ENCODE data around the gene CARMIL1.
A peak's percentile ranks its signal among the peaks of the same experiment; 100 is the strongest.

The CARMIL1 gene

DNA sequence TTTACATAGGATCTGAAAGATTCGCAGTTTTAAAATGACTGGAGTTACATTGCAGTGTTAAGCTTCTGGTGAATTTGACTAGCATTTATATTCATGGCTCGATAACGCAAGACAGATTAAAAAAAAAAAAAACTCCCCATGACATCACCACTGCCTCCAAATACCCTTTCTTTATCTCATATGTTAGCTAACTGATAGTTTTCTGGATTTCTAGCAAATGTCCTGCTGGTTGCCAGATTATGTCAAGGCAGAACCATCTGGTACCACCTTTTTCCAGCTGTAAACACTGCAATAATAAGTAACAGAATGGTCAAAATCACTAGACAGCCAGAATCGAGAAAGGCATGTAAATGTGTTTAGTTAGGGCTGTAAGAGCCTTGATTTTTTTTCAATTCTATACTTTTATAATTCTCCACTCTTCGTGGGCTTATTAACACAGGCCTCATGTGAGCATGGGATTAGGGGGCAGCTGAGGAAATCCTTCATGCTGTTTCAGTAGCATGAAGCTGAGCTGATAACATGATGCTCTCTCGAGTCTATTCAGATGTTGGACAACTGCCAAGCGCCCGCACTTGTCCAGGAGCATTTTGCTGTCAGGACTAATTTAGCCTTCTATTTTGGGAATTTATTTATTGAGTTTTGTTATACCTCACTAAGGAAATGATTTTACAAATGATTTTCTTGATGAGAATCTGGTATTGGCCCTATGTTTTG lies 206.8 kb downstream of the CARMIL1 start:
- peak; percentile 91 for DNase-seq

DNA sequence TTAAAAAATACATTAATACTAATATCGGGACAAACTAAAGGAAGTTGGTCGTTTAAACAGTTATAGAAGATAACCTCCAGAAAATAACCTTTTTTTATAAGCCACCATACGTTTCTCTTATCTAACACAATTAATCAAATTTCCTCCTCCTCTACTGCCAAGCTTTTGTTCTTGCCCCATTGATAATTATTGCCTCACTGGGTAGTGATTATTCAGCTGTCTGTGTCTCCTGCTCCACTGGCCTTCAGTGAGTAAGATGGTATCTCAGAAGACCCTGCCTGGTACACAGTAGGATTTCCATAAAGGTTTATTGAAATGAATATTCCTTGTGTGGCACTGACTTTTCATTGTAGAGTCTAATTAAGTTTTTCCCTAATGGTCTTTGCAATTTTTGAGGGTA lies 207.4 kb downstream of the CARMIL1 start:
- DNase-seq, result no peak

DNA sequence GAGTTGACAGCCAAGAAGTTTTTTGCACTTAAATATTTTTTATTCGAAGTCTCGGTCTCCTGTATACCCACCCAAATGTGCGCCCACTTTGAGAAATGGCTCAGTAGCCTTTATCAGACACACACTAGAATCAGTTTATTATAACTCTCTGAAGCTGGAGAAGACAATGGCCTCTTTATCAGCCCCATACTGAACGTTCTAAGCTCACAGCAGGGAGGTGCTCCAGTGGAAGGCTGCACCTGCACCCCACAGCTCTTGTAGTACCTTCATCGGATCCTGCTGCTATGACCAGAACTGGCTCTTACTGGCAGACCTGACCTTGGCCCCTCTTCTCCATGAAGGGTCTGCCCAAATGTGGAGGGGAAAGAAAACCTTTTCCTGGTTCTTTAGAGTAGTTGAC lies 207.8 kb downstream of the CARMIL1 start:
- DNase-seq, result no peak

DNA sequence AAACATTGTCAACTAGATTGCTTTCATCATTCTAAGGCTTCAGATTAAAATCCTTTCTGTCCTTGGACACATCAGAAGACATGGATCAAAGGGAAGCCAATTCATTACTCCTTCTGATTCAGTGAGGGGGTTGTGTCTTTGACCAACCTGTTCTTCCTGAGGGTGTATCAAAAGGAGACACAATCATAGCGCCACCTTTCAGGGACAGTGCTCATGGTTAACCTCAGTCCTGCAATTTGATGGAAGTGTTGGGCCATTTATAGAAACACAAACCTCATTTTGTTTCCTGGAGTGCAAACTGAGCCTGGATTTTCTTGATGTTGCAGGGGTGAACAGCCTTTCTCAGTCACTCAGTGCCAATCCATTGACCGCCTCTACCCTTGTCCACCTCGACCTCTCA lies 209.0 kb downstream of the CARMIL1 start:
- DNase-seq, result no peak

DNA sequence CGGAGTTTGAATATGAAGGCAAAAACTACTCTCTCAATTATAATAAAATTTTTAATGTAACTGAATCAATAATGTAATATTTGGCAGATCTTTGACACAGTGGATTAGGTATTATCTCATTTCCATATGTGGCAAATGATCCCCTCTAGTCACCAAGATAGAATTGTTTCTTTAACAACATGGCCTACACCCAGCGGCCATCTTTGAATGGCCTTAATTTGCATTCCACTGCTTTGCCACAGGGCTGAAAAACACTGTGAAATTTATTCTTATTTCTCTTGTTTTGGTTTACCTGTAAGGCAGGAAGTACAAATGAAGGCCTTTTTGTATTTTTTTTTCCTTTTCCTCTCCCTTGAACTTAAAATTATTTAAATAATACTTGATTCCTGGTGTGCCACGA lies 210.2 kb downstream of the CARMIL1 start:
- no peak for DNase-seq

DNA sequence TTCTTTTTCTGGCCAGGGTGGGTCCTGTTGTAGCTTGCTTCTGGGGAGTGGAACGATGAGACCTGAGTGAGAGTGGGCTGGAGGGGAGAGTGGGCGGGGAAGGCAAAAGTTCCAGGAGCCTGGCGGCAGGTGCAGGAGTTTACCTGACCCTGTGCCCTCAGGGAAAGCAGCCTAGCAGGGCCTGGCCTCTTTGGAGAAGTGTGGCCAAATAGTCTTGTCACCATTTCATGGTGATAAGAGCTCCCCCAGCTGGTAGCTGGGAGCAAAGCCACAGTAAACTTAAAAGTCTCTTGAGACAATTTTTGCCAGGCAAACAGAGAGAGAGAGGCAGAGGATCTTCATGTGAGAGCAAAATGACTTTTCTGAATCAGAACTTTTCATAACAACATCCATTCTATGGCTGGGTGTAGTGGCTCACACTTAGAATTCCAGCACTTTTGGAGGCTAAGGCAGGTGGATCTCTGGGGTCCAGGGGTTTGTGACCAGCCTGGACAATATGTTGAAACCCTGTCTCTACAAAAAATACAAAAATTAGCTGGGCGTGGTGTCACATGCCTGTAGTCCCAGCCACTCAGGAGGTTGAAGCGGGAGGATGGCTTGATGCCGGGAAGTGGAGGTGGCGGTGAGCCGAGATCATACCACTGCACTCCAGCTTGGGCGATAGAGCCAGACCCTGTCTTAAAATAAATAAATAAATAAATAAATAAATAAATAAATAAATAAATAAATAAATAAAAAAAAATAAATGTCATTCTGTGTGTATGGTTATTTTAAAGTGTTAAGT lies 211.0 kb downstream of the CARMIL1 start:
- peak; percentile 91 for DNase-seq

DNA sequence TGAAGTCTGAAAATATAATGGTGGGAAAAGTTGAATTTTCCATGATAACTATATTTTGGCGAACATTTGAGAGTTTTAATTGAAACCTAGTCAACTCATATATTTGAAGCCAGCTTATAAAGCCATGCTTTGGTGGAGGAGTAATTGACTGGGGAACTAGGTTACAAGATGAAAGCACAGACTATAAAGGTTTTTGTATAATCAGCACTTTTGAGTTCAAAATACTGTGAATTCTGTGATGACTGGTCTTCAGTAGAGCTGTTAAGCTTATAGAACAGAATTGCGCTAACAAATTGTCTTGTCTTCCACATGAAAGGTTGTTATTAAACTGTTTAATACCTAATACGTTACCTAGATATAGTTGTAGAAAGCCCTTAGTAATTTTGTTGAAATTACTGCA lies 213.8 kb downstream of the CARMIL1 start:
- no peak for DNase-seq

DNA sequence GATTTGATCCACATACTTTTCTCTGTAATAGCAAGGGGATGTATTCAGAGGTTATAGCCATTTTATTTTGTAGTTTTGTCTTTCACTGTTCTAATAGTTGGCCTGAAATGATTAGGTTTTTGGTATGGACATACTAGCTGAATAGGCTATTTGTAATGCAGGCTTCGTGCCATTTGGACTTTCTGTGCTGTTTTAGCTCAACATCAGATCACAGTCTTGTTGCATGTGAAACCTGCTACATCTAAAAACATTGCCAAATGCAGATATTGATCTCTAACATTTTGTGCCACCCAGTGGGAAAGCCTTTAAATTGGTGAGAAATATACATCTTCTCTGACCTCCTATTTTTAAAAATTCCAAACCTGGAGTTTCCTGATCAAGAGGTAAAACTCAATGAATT lies 215.3 kb downstream of the CARMIL1 start:
- DNase-seq, result no peak

DNA sequence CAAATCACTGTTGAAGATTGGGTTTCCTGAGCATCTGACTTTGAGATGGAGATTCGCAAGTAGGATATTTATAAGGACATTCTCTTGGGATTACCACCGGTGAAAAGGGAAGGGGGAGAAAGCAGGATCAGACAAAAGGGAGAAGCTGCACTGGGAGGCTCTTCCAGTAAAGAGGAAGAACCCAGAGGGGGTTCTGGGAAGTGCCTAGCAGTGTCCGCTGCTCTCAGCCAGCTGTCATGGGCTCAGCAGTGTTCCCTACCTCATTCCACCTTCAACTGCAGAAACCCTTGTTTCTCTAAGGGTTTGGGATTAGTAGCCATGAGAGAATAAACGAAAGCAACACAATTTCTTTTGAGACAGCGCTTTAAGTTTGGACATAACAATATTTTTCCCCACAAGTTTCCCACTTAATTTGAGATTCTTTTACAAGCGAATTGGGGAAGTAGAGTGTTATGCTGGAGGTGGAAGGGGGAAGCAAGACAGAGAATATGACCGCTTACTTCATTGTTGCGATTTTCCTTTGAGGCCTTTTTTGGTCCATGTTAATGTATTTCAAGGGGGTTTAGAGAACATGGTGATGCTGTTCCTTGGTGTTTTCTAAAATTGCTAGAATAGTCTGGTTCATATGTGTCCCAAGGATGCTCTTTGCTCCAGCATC lies 218.3 kb downstream of the CARMIL1 start:
- DNase-seq, result no peak

DNA sequence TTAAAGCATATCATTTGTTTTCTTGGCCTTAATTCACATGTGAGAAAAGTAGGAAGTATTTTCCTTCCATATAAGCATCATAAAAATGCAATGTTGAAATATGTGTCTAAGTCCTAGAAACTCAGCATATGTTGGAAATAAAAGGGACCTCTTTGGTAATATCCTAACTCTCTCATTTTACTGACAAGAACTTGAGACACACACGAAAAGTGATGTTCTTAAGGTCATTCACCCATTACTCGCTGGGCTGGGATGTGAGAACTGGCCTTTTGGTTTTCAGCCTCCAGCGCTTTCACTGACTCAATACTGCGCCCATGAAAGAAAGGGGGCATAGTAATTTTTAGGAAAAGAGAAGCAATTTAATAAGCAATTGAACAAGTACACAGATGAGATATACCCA lies 219.3 kb downstream of the CARMIL1 start:
- no peak for DNase-seq

DNA sequence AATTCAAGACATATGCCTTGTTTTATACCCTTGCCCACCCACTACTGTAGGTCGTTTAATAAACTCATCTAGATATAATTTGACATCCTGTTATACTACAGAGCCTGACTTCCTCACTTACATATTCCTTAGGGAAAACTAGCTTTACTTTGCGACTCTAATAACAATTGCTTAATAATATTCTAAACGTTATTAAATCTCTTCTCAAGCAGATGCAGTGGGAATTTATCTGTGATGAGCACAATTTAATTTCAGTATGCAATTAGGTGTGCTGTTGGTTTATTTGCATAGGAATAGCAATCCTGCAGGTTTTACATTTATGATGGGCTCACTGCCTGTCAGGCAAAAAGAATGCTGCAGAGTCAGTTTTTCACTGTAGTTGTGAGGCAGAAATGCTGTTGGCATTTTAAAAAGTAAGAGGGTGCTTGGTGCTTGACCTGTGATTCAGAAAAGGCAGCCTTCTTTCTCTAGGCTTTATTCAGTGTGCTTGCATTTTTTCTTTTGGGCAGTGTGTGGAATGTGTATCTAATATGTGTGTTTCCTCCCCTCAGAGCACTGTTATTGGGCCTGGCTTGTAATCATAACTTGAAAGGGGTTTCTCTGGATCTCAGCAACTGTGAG lies 220.6 kb downstream of the CARMIL1 start:
- DNase-seq, result no peak

DNA sequence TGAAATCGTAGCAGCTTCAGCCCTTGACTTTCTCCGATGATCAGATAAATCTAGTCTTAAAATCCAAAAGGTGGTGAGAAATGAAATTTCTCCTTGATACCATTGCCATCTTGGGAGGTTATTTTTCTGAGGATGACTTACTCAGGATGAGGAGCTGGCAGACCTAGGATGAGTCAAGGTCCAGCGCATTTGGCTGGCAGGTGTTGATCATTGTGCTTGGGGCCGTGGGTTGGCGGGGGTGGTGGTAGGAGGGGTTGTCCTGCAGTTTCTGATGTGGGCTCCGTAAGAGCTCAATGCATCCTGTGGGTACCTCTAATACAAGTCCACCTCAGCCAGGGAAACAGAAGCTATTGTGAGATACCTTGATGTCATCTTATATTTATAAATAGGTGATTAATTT lies 224.5 kb downstream of the CARMIL1 start:
- DNase-seq, result no peak

DNA sequence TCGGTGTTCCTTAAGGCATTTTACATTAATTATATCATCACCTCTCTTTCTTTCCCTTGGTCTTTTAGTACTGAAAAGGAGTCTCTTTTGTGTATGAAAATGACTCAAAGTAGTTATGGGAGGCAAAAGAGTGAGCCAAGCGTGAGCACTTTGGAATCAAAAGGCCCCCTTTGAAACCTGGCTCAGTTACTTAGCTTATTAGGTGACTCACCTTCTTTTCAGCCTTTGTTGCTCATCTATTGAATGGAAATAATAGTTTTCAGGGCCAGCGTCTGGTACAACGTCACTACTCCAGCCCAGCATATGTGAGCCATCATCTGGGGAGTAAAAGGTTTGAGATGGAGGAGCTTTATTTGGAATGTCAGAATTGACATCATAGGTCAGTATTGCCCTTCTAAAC lies 225.5 kb downstream of the CARMIL1 start:
- DNase-seq, result no peak

DNA sequence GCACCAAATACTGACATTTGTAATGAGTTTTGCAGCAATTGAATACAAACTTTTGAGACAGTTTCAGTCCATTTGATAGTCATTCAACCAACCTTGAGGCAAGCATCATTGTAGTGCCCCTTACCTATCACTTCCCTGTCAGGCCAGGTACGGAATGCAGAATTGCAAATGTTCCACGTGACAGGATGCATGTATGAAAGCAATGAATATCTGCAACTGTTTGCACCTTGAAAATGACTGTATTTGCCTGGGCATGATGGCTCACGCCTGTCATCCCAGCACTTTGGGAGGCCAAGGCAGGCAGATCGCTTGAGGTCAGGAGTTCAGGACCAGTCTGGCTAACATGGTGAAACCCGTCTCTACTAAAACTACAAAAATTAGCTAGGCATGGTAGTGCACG lies 226.8 kb downstream of the CARMIL1 start:
- DNase-seq, result no peak

DNA sequence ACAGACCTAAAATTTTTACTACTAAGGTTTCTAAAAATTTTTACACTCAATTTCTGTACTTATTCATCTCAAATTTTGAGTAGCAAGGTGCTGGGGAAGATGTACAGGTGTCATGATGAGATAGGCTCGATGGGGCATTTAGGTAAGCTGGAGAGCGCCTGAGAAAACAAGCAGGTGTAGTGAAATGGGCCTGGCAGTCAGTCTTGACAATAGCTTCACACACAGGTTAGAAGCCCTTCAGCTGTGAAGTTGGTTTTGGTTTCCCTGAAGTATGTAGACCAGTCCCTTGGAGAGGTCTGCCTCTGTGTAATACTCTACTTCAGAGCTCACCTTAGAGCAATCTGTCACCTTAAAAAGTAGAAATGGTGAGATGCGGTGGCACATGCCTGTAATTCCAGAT lies 228.9 kb downstream of the CARMIL1 start:
- DNase-seq, result no peak

DNA sequence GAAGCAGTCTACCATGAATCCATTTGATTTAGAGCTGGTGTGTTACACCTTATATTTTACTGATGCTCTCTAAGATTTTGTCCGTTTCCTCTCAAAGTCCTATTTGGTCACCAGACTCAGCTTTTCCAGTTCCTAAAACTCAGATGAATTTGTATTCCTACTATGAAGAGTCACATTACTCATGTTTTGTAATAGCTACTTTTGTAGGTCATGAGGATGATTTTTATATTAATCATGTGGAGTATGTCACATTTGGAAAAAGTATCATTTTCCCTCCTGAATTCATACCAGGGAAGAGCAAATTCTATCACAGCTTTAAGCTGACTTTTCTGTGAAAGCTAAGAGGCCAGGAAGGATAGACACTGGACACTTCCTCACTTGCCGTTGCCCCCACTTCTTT lies 232.2 kb downstream of the CARMIL1 start:
- DNase-seq, result no peak

DNA sequence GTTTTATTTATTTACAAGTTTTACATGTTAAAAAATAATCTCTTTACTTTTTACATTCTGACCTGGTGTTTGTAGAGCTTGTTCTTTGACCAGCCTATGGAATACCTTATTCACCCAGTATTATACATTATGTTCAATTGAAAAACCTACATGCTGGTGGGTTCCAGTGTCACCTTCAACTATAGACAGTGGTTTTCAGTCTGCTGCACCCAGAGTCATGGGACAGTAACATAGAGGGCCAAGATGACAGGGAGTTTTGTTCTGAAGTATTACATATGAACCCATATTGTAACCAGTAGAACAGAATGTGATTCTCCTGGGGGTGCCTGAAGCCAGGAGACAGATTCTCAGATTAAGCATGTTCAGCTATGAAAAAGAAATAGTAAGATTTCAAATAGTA lies 233.4 kb downstream of the CARMIL1 start:
- no peak for DNase-seq

DNA sequence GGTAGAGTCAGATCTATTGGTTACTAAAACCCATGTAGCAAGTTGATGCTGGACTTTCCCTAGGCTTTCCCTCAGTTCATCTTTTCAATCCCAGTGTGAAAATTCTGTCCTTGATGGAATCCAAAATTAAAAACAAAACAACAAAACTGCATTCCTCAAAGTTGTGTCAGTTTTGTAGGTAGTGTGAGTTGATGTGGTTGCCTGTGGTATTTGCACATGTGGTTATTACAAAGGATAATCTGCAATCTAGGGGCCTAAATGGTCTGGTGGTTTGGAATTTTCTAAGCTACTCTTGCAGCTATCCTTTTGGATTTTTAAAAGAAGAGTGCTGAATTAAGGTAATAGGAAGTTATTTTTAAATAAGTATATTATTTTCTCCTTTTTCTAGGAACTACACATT lies 240.7 kb downstream of the CARMIL1 start:
- DNase-seq, result no peak

DNA sequence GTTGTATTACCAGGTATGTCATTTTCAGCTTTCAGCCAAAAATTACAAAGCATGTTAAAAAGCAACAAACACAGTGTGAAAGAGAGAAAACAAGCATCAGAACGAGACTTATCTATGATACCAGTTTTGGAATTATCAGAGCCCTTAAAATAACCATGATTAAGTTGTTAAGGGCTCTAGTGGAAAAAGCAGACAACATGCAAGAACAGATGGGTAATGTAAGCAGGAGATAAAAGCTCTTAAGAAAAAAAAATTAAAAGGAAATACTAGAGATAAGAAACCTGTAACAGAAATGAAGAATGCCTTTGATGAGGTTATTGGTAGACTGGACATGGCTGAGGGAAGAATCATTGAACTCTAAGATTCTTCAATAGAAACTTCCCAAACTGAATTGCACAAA lies 245.4 kb downstream of the CARMIL1 start:
- DNase-seq, result peak; percentile 90

DNA sequence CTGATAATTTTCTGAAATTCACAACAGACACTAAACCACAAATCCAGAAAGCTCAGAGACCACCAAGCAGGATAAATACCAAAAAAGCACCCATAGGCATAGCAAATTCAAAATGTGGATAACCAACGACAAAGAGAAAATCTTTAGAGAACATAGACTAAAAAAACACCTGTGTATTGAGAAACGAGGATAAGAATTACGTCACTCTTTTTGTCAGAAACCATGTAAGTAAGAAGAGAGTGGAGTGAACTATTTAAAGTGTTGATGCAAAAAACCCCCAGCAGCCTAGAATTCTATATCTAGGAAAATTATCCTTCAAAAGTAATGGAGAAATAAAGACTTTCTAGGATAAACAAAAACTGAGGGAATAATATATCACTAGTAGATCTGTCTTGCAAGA lies 245.9 kb downstream of the CARMIL1 start:
- DNase-seq, result no peak

DNA sequence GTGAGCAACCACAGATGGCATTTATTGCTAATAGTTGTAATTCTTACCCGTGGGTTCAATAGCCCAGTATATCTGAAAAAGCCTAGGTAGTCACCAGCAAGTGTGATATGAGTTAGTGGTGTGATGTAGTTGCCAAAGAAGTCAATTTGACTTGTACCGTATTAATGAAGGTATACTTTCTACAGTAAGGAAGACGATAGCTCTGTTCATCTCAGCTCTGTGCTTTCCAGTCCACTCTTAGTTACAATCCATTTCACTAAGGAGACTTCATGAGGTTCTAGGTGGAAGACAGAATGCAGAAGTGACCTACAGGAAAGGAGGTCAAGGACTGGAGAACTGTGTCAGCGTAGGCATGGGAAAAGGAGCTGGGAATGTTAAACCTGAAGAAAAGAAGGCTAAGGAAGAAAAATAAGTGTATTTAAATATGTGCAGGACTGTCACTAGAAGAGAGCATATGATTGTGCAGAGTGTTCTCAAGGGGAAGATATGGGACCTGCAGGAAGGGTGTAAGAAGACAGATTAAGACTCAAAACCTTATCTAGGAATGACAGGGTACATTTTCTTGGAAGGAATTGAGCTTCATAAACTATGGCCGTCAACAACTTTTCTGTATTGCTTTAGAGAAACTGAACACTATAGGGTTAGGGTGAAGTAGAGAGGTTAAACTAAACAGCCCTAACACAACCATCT lies 255.9 kb downstream of the CARMIL1 start:
- peak; percentile 96 for DNase-seq

DNA sequence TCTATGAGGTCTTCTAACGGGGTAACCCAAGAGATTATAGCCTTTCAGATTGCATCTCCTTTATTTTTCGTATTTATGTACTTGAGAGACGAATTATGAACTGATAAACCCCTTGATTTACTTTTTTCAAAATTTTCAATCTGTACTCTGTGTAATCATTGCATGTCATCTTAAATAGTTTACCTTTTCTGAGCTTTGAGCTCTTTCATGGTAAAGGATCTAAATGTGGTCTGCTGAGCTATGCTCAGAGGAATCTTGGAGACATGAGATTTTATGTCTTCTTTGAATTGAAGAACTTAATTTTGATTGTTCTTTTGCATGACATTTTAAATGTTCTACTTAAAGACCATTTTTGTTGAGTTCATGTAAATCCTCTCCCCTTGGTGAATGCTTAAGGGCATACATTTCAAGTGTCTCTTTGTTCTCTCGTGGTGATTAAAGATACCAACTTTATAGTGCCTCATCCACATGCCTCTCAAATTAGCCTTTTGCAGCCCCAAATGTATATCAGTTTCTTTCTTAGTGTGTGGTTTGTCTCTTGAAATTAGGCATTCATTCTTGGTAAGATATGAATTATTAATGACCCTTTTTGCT lies 256.6 kb downstream of the CARMIL1 start:
- no peak for DNase-seq

DNA sequence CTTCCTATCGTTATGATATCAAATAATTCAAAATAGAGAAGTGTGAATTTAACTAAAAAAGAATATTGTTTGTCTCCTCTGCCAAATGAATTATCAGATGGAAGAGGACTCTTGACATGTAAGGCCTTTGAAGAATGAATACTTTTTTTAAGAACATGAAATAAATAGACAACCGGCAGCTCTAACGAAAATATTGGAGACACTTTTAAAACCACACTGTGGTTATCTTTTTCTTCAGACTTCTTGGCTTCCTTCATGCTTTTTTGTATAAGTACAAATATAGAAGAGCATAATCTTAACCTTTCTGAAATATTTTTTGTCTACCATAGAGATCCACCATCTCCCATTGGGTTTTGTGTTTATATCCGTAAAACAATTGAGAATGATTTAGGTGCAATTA lies 257.6 kb downstream of the CARMIL1 start:
- DNase-seq, result peak; percentile 55
